Stimulated activated CD8-positive, alpha-beta memory T cell treated with anti-CD3 and anti-CD28 coated beads, Interleukin-7, amount 100 ng/mL, for 24 hours (primary cell): ENCODE results near the gene DGCR6L.
"Not testable (repeated sequence)": the region's sequence is repeated elsewhere in the genome, so short reads cannot be mapped to it uniquely, and the experiment has no call there.

Source experiments
- DNase-seq: peaks from one replicate; pipeline ENCODE4 v3.0.0-alpha.2; 2020; ENCODE audit warnings: low read depth

The DGCR6L gene

GRCh38 chr22:20275325-20275724 lies 44.5 kb downstream of the DGCR6L start:
- DNase-seq = not testable (repeated sequence)

GRCh38 chr22:20274374-20274773 lies 45.5 kb downstream of the DGCR6L start:
- not testable (repeated sequence) for DNase-seq

- DNase-seq = no peak
Measured at GRCh38 chr22:20273758-20274181, 46.1 kb downstream of the DGCR6L start.

- DNase-seq = no peak
Measured at GRCh38 chr22:20272700-20273099, 47.2 kb downstream of the DGCR6L start.

- DNase-seq = no peak
Measured at GRCh38 chr22:20272174-20272573, 47.7 kb downstream of the DGCR6L start.

- DNase-seq = no peak
Measured at GRCh38 chr22:20271114-20271994, 48.5 kb downstream of the DGCR6L start.

- not testable (repeated sequence) for DNase-seq
Measured at GRCh38 chr22:20270190-20271113, 49.4 kb downstream of the DGCR6L start.

GRCh38 chr22:20269673-20270072 lies 50.2 kb downstream of the DGCR6L start:
- not testable (repeated sequence) for DNase-seq

- not testable (repeated sequence) for DNase-seq
Measured at GRCh38 chr22:20269201-20269600, 50.7 kb downstream of the DGCR6L start.

GRCh38 chr22:20268279-20269012 lies 51.4 kb downstream of the DGCR6L start, which contains the start of gene RTN4R:
RTN4R (minus strand) TSS chr22:20268318; CDS start chr22:20268092, 226 bp downstream.
- no peak for DNase-seq

GRCh38 chr22:20267441-20268278 lies 52.2 kb downstream of the DGCR6L start:
- no peak for DNase-seq

- DNase-seq = not testable (repeated sequence)
Measured at GRCh38 chr22:20266667-20267440, 53.0 kb downstream of the DGCR6L start.

- not testable (repeated sequence) for DNase-seq
Measured at GRCh38 chr22:20265772-20266666, 53.8 kb downstream of the DGCR6L start.

GRCh38 chr22:20264614-20265452 lies 55.0 kb downstream of the DGCR6L start:
- DNase-seq = no peak
